OCI-LY7 (cell line): ENCODE data around the gene ABCB8. TPM values are rescaled to one million over a fixed set of nuclear protein-coding genes. Genes with fewer than 3 reads are reported as not detected.

ENCODE experiments used
- BruUV-seq: library from RNA; stranded (reverse); fragments of 400-500 nt; replicated peaks from 2 replicates; lab custom pipeline; 2021; lab: Mats Ljungman, UMichigan
- CTCF ChIA-PET: fragments of 300-600 bp; sonication (Branson Sonifier 250); formaldehyde crosslinking; loops from one replicate; lab custom pipeline; 2022; ENCODE audit warnings: antibody characterized with exemption; ENCODE audit not compliant: unreplicated experiment; lab: Charles Lee
- POLR2A ChIA-PET: fragments of 300-600 bp; sonication (Branson Sonifier 250); formaldehyde crosslinking; loops from one replicate; lab custom pipeline; 2022; ENCODE audit warnings: antibody characterized with exemption; lab: Charles Lee
- DNase-seq: peaks from one replicate; pipeline ENCODE4 v3.0.0-alpha.2; 2015; ENCODE audit warnings: low spot score
- H2AFZ ChIP-seq: fragments of 200-600 bp; sonication (generic), shearing (Covaris generic); 2 replicates; pipeline ENCODE4 v1.6.1; 2014; ENCODE audit warnings: mild to moderate bottlenecking, antibody characterized with exemption, low read length, moderate library complexity
- H3K27ac ChIP-seq: fragments of 200-600 bp; sonication (generic); 2 replicates; pipeline ENCODE4 v1.5.1; 2014; ENCODE audit warnings: mixed run types, low read depth, mild to moderate bottlenecking, moderate library complexity, low read length, inconsistent platforms; ENCODE audit not compliant: poor library complexity, severe bottlenecking
- H3K36me3 ChIP-seq: fragments of 200-600 bp; sonication (generic); 2 replicates; pipeline ENCODE4 v1.6.1; 2014; ENCODE audit warnings: mild to moderate bottlenecking, antibody characterized with exemption, low read length, moderate library complexity, mixed read lengths; ENCODE audit not compliant: insufficient read depth
- H3K4me1 ChIP-seq: fragments of 200-600 bp; sonication (generic); 2 replicates; pipeline ENCODE4 v1.5.1; 2014; ENCODE audit warnings: mild to moderate bottlenecking, low read length; ENCODE audit not compliant: insufficient read depth, poor library complexity, severe bottlenecking
- H3K4me2 ChIP-seq: fragments of 200-600 bp; sonication (generic); 2 replicates; pipeline ENCODE4 v1.6.1; 2014; ENCODE audit warnings: mild to moderate bottlenecking, low read length
- H3K4me3 ChIP-seq: fragments of 200-600 bp; sonication (generic); 2 replicates; pipeline ENCODE4 v1.5.1; 2014; ENCODE audit warnings: mild to moderate bottlenecking, low read depth, low read length; ENCODE audit not compliant: poor library complexity, severe bottlenecking
- H3K79me2 ChIP-seq: fragments of 200-600 bp; sonication (generic); 2 replicates; pipeline ENCODE4 v1.6.1; 2016; ENCODE audit warnings: low read depth, mild to moderate bottlenecking, low read length, moderate library complexity, mixed read lengths; ENCODE audit not compliant: insufficient read depth
- H3K9me2 ChIP-seq: fragments of 200-600 bp; sonication (generic); 2 replicates; pipeline ENCODE4 v1.6.1; 2016; ENCODE audit warnings: mild to moderate bottlenecking, low read length, mixed read lengths; ENCODE audit not compliant: insufficient read depth
- H3K9me3 ChIP-seq: fragments of 200-600 bp; sonication (generic); 2 replicates; pipeline ENCODE4 v1.6.1; 2014; ENCODE audit warnings: mild to moderate bottlenecking, mixed run types, low read length, mixed read lengths
- H4K20me1 ChIP-seq: fragments of 200-600 bp; sonication (generic); 2 replicates; pipeline ENCODE4 v1.6.1; 2014; ENCODE audit warnings: mild to moderate bottlenecking, antibody characterized with exemption, low read length, moderate library complexity, mixed read lengths; ENCODE audit not compliant: insufficient read depth
- EZH2phosphoT487 ChIP-seq: fragments of 200-600 bp; sonication (generic); IDR thresholded peaks from 2 replicates; pipeline ENCODE4 v1.6.1; 2018; ENCODE audit warnings: low read depth, borderline replicate concordance, mild to moderate bottlenecking, mixed run types, antibody characterized with exemption, low read length, moderate library complexity, mixed read lengths
- intact Hi-C: fragments of 100-400 bp; cut with micrococcal nuclease; formaldehyde crosslinking; loops from one replicate; pipeline ENCODE4 v1.10.0; 2022; ENCODE audit not compliant: unreplicated experiment
- total RNA-seq, 2 experiments: library from RNA; depleted of rRNA in 1 of 2; stranded (reverse); fragments of >200 nt in 1 of 2; shearing (Covaris generic) in 1 of 2; gene quantifications; 2 replicates each; pipeline ENCODE4 v1.2.3, GENCODE V29; 2014 to 2022
- TF ChIP-seq, protein P1 (sequence below): fragments of 200-600 bp; sonication (generic); conservative IDR thresholded peaks from 2 replicates; pipeline ENCODE4 v1.5.1; 2014; ENCODE audit warnings: mild to moderate bottlenecking, antibody characterized with exemption, low read length, moderate library complexity, mixed read lengths

The ABCB8 gene
- total RNA-seq, 2 experiments from 2014 or later = 32.0 to 64.7 TPM

DNA sequence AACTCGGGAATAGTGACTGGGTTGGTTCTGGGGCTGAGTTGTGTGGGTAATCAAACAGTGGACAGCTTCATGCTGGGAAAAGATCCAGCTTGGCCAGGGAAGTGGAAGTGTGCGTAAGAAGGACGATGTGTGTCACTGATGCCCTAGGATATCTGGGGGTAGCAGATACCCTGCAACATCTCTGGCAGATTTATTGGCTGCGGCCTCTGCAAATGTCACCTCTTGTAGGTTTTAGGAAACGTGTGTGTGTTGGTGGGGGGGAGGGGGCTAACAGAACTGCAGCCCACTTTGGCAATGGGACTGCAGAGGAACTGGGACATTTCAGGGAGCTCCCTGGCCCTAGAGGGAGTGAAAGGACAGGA is 57.1 kb downstream of the ABCB8 start:
- TF ChIP-seq EZH2phosphoT487 = no peak
- TF ChIP-seq, protein P1, sequence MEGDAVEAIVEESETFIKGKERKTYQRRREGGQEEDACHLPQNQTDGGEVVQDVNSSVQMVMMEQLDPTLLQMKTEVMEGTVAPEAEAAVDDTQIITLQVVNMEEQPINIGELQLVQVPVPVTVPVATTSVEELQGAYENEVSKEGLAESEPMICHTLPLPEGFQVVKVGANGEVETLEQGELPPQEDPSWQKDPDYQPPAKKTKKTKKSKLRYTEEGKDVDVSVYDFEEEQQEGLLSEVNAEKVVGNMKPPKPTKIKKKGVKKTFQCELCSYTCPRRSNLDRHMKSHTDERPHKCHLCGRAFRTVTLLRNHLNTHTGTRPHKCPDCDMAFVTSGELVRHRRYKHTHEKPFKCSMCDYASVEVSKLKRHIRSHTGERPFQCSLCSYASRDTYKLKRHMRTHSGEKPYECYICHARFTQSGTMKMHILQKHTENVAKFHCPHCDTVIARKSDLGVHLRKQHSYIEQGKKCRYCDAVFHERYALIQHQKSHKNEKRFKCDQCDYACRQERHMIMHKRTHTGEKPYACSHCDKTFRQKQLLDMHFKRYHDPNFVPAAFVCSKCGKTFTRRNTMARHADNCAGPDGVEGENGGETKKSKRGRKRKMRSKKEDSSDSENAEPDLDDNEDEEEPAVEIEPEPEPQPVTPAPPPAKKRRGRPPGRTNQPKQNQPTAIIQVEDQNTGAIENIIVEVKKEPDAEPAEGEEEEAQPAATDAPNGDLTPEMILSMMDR = no peak
- ChIA-PET CTCF (interaction anchor here (0.6 kb wide), 2 partner anchors 26 to 28 kb away, joined by 4 read pairs; partner anchors contain the start of gene CDK5), POLR2A (interaction anchor here (0.6 to 1.3 kb wide), 7 partner anchors 9 to 208 kb away, joined by 3 to 8 read pairs (median 3); partner anchors contain the start of gene CDK5)
- Histone ChIP-seq H4K20me1 (no peaks in the 10 kb centered on the region; the same call in 1 of the 2 replicates), H3K4me1 (peaks cover 39% of the 10 kb centered on the region), H3K9me3 (no peaks in the 10 kb centered on the region), H2AFZ (peak overlapping the region; percentile 82; the same call in 1 of the 2 replicates), H3K79me2 (peaks cover 13% of the 10 kb centered on the region), H3K4me2 (peak overlapping the region; percentile 97), H3K36me3 (no peaks in the 10 kb centered on the region), H3K4me3 (peak overlapping the region; percentile 69), H3K27ac (no peak overlapping the region), H3K9me2 (no peaks in the 10 kb centered on the region)
- intact Hi-C loops = loop anchor here (10.0 kb wide), 2 partner anchors 111 to 191 kb away; partner anchors contain the start of gene KCNH2
- no TSS peak for BruUV-seq
- DNase-seq = no peak

DNA sequence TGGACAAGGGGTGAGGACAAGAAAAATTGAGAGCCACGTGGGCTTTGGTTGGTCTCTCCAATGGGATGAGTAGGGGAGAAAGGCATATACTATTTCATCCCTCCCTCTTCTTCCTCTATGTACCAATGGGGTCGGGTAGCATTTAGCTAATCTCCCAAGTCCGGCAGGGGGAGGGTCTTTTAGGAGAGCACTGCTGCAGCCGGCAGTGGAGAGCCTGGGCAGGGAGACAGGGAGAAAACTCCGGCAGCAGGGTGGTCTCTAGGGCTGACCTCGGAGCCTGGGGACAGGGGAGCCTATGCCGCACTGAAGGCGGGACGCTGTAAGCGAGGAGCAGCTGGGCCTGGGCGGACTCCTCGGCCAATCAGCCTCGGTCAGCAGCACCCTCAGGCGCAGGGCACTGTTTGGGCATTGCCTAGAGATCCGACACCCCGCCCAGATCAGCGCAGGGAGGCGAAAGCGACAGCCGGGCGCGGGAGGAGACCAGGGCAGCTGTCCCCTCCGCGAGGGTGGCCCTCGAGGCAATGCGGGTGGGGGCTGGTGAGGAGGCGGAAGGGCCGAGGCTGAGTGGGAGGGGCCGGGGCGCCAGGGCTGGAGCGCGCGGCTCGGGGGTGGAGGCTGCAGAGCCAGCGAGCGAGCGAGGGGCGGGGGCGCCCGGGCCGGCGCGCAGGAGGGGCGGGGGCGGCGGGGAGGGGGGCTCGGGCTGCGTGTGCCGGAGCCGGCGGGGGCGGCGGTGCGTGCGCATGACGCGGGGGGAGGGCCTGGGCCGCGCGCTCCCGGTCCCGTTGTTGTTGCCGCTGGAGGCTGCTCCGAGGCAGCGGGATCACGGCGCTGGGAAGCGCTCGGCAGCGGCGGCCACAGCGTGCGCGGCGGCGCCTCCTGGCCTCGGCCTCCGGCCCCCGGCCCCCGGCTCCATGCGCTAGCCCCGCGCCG is 57.7 kb downstream of the ABCB8 start, which contains the start of gene AGAP3:
Gene AGAP3 (plus strand): TSS at position 785 of the 930 bp plus-strand sequence. CDS start 267 bp downstream, outside the sequence.
- Histone ChIP-seq H3K79me2 (peaks cover 12% of the 10 kb centered on the region), H3K4me3 (peak within 1 kb of the TSS; percentile 69), H4K20me1 (no peaks in the 10 kb centered on the region; the same call in 1 of the 2 replicates), H3K27ac (no peak within 1 kb of the TSS), H3K36me3 (no peaks in the 10 kb centered on the region), H3K4me1 (peaks cover 38% of the 10 kb centered on the region), H2AFZ (peak within 1 kb of the TSS; percentile 82), H3K4me2 (peak within 1 kb of the TSS; percentile 97), H3K9me2 (no peaks in the 10 kb centered on the region), H3K9me3 (no peaks in the 10 kb centered on the region)
- DNase-seq = peak; percentile 48
- intact Hi-C loops = loop anchor here (2.0 to 10.0 kb wide), 3 partner anchors 25 to 191 kb away; partner anchors contain the start of gene KCNH2
- TF ChIP-seq EZH2phosphoT487 = no peak
- TF ChIP-seq, protein P1 = no peak
- BruUV-seq = no TSS peak
- ChIA-PET POLR2A (interaction anchor here (0.6 to 1.3 kb wide), 3 partner anchors 9 to 61 kb away, joined by 3 to 4 read pairs (median 4); no protein-coding TSS in a partner anchor), CTCF (interaction anchor here (0.6 kb wide), 1 partner anchor 28 kb away, joined by 4 read pairs; the partner anchor contains the start of gene CDK5)
